A204.1 (cell line): Measurements from ENCODE around the gene ZNF184.
"Not testable (repeated sequence)": the region's sequence is repeated elsewhere in the genome, so short reads cannot be mapped to it uniquely, and the experiment has no call there.

Source experiments
- FAIRE-seq: peaks from 2 replicates; lab custom pipeline; 2012; peaks lifted over from hg19 to GRCh38; lab: Jason Lieb, UNC

Gene ZNF184

GRCh38 chr6:27424851-27425250, 48.1 kb downstream of the ZNF184 start:
- FAIRE-seq = not testable (repeated sequence)

DNA sequence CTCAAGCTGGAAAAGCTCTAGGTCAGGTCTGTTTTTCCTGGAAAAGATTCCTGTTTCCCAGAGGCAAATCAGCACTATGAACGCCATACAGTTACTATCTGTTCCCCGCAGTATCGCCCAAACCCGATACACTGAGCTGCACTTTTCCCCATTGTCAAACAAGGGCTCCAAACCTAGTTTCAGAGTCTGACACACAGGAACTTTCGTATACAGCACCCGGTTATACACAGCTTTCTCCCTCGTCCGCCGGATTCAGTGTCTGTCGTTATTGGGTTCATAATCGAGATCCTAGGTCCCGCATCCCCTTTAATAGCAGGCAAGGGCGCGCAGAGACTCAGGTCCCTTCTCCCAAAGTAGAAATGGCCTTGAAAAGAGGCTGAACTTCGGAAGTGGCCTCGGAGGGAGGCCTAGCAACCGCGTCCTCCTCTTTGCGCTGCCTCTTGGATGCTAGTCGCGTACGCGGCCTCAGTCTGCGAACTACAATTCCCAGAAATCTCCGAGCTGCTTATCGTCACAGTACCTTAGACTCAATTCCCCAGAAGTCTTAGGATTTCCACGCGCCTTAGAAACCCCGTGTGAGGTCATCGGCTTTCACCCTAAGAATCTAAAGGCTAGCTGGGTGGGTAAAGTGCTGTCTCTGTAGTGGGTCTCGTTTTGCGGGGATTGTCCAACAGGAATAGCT, 50.1 kb downstream of the ZNF184 start:
- FAIRE-seq = no peak

DNA sequence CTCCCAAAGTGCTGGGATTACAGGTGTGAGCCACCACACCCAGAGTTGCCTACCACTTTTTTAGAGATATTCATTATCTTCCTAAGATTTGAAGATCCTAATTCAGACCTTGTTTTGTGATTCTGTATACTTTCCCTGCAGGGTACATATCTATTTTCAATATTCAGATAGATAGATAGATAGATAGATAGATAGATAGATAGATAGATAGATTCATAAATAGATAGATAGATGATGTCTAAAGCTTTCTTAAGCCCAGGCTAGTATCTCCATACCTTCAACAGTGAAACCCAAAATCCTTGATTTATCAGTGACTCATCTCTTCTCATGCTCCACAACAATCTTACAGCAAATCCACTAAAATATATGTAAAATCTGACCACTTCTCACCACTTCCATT, 53.5 kb downstream of the ZNF184 start:
- no peak for FAIRE-seq

- no peak for FAIRE-seq
Measured at GRCh38 chr6:27415898-27416297, 57.0 kb downstream of the ZNF184 start.

DNA sequence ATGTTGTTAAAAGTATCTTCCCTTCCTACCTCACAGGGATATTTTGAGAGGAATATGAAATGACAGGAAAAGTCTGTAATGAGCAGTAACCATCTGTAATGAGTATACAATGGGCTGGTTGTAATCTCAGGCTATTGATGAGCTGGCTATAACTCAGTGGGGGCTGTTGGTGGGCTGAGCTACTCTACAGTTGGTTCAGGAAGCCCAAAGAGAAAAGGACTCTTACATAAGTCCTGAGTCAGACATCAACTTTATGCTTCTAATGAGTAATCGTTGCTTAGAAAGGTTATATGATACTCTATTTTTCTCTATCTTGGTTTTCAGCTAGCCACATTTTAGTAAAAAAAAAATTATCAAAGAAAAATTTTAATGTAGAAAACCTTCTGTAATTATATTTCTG, 57.9 kb downstream of the ZNF184 start:
- FAIRE-seq = no peak

DNA sequence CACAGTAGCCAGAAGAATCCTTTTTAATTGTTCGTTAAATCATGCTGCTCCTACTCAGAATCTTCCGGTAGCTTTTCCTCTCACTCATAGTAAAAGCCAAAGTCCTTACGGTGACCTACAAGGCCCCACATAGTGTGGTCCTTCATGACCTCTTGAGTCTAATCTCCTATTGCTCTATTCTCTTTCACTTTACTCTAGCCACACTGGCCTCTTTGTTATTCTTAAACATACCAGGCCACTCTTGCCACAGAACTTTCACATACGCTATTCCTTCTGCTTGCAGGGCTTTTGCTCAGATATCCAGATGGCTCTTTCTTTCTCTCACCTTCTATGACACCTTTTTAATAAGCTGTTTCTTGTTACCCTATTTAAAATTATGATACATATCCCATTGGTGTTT, 58.6 kb downstream of the ZNF184 start:
- no peak for FAIRE-seq

DNA sequence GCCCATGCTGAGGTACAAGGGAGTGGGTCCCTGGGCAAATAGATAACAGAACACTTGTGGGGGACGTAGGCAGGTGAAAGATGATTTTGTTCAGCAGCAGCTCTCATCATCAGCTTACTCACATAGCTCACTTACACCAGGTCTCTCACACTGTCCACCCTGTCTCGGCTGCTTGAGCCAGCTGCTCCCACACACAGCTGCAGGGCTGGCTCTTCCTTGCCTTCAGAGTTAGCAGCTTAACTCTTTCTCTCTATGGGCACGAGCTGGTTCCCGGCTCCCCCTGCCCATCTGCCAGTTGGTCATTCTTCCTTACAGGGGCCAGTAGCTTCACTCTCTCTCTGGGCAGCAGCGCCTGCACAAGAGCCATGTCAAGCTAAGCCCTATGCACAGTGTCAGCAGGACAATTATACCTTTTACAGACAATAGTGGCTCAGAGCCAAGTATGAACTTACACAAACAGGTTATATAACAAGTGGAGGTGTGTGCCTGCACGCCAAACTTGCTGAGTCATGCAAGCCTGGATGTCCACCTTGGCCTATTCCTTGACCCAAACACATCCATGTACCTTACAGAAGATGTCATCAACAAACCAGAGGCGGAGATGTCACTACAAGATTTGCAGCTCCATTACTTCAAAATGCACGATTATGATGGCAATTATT, 65.6 kb downstream of the ZNF184 start:
- no peak for FAIRE-seq

DNA sequence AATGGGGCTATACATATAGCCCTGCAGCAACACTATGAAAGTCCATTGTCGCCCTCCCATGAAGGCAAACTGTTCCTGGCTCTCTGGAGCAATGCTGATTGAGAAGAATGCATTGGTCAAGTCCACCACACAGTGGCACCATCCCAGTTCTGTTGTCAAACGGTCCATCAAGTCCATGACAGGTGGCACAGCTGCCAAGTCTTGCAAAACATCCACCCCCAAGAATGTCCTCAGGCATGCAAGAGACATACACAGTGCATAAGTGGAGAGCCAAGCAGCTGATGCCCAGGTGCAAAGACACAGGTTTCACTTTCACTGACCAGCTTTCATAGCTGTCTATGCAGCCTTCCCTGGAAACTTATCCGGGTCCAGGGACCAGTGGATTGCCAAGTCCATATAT, 66.8 kb downstream of the ZNF184 start:
- no peak for FAIRE-seq

DNA sequence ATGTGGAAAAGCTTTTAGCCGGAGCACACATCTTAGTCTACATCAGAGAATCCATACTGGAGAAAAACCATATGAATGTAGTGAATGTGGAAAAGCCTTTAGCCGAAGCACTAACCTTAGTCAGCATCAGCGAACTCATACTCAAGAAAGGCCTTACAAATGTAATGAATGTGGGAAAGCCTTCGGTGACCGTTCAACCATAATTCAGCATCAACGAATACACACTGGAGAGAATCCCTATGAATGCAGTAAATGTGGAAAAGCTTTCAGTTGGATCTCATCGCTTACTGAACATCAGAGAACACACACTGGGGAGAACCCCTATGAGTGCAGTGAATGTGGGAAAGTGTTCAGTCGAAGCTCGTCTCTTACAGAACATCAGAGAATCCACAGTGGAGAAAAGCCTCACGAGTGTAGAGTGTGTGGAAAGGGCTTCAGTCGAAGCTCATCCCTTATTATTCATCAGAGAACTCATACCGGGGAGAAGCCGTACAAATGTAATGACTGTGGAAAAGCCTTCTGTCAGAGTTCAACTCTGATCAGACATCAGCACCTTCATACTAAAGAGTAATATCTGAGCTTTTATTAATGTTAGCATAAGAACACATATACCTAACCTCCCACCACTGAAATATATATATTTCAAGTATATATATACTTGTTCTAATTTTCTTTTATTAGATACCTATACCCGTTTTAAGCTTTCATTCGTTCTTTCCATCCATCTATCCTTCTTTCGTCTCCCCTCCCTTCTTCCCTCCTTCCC, 71.8 kb downstream of the ZNF184 start:
- no peak for FAIRE-seq
